ENCODE results near the gene SVIL.
A peak's percentile ranks its signal among the peaks of the same experiment; 100 is the strongest.
"Not testable (repeated sequence)": the region's sequence is repeated elsewhere in the genome, so short reads cannot be mapped to it uniquely, and the experiment has no call there.

Gene SVIL

GRCh38 chr10:29510483-29511157, 124.2 kb downstream of the SVIL start:
- DNase-seq; intact Hi-C loops (cut with DNase I): not testable (repeated sequence)

GRCh38 chr10:29508554-29509244, 126.1 kb downstream of the SVIL start:
- no peak for DNase-seq
- intact Hi-C loops (cut with DNase I), result no loop called here

GRCh38 chr10:29507750-29508149, 127.0 kb downstream of the SVIL start:
- intact Hi-C loops (cut with DNase I); DNase-seq: not testable (repeated sequence)

GRCh38 chr10:29506324-29506921, 128.3 kb downstream of the SVIL start:
- DNase-seq; intact Hi-C loops (cut with DNase I): not testable (repeated sequence)

GRCh38 chr10:29502351-29502750, 132.4 kb downstream of the SVIL start:
- no peak for DNase-seq
- intact Hi-C loops (cut with DNase I), result no loop called here

- intact Hi-C loops (cut with DNase I), result no loop called here
- no peak for DNase-seq
Measured at GRCh38 chr10:29501692-29502091, 133.1 kb downstream of the SVIL start.

GRCh38 chr10:29499993-29500537, 134.7 kb downstream of the SVIL start:
- intact Hi-C loops (cut with DNase I), result no loop called here
- DNase-seq, result no peak

GRCh38 chr10:29496341-29497162, 138.2 kb downstream of the SVIL start:
- intact Hi-C loops (cut with DNase I), result no loop called here
- peak; percentile 47 to 91 (median 79) for DNase-seq

GRCh38 chr10:29495366-29495765, 139.4 kb downstream of the SVIL start:
- DNase-seq, result no peak
- intact Hi-C loops (cut with DNase I), result no loop called here

- intact Hi-C loops (cut with DNase I), result no loop called here
- DNase-seq, result no peak
Measured at GRCh38 chr10:29493697-29494096, 141.1 kb downstream of the SVIL start.

GRCh38 chr10:29492774-29493173, 142.0 kb downstream of the SVIL start:
- no peak for DNase-seq
- intact Hi-C loops (cut with DNase I), result no loop called here

GRCh38 chr10:29491918-29492317, 142.9 kb downstream of the SVIL start:
- intact Hi-C loops (cut with DNase I), result no loop called here
- DNase-seq, result peak in 3 of 42 donors; percentile 24 to 43 (median 37)

- intact Hi-C loops (cut with DNase I); DNase-seq: not testable (repeated sequence)
Measured at GRCh38 chr10:29490781-29491280, 143.9 kb downstream of the SVIL start.

GRCh38 chr10:29488471-29488870, 146.3 kb downstream of the SVIL start:
- intact Hi-C loops (cut with DNase I); DNase-seq: not testable (repeated sequence)

- DNase-seq; intact Hi-C loops (cut with DNase I): not testable (repeated sequence)
Measured at GRCh38 chr10:29487884-29488266, 146.9 kb downstream of the SVIL start.

GRCh38 chr10:29487032-29487883, 147.5 kb downstream of the SVIL start:
- DNase-seq; intact Hi-C loops (cut with DNase I): not testable (repeated sequence)

GRCh38 chr10:29486433-29486832, 148.3 kb downstream of the SVIL start:
- DNase-seq, result no peak
- intact Hi-C loops (cut with DNase I), result no loop called here

- DNase-seq; intact Hi-C loops (cut with DNase I): not testable (repeated sequence)
Measured at GRCh38 chr10:29484677-29485076, 150.1 kb downstream of the SVIL start.

All from head of caudate nucleus (tissue), 42 donors.